K562 (cell line): ENCODE measurements around the gene RAB4B. TPM values are rescaled to one million over a fixed set of nuclear protein-coding genes. Genes with fewer than 3 reads are reported as not detected.

Source experiments
- C11orf30 ChIP-seq: fragments of 450-650 bp; IDR thresholded peaks from 2 replicates; pipeline ENCODE4 v1.6.1; 2016; ENCODE audit warnings: low read depth, mild to moderate bottlenecking
- DNMT1 ChIP-seq: fragments of 450-650 bp; IDR thresholded peaks from 2 replicates; pipeline ENCODE4 v1.6.1; 2016; ENCODE audit warnings: antibody characterized with exemption, mild to moderate bottlenecking
- EP400 ChIP-seq: fragments of 450-650 bp; IDR thresholded peaks from 2 replicates; pipeline ENCODE4 v1.6.1; 2017; ENCODE audit warnings: antibody characterized with exemption, mild to moderate bottlenecking, moderate library complexity
- ESRRB ChIP-seq: fragments of 250-450 bp; sonication (Bioruptor Pico); IDR thresholded peaks from 2 replicates; pipeline ENCODE4 v1.5.0; 2020; ENCODE audit warnings: mild to moderate bottlenecking, moderate library complexity, borderline replicate concordance
- GTF2A2 ChIP-seq: IDR thresholded peaks from 2 replicates; pipeline ENCODE4 v1.6.1; 2016; ENCODE audit warnings: mild to moderate bottlenecking, missing genetic modification characterization, missing compliant biosample characterization
- L3MBTL2 ChIP-seq: fragments of 450-650 bp; IDR thresholded peaks from 2 replicates; pipeline ENCODE4 v1.6.1; 2016; ENCODE audit warnings: mild to moderate bottlenecking, moderate library complexity
- TCF7L2 ChIP-seq: fragments of 150-350 bp; IDR thresholded peaks from 2 replicates; pipeline ENCODE4 v1.6.1; 2016; ENCODE audit warnings: low read depth, mild to moderate bottlenecking, low read length, moderate library complexity
- TEAD1 ChIP-seq, 2 experiments: fragments of 450-650 bp in 1 of 2; sonication (generic) in 1 of 2; formaldehyde crosslinking; IDR thresholded peaks; 2 replicates each; pipeline versions ENCODE4 v1.4.0 to v1.8.0; 2020 to 2022; ENCODE audit warnings: mild to moderate bottlenecking in 2 of 2, missing genetic modification reagents in 1 of 2
- polyA plus RNA-seq, 8 experiments: library from polyadenylated mRNA; depleted of rRNA in 4 of 8; stranded (reverse) in 5 of 8; unstranded in 3 of 8; fragments of >200 nt; fragmentation: Nextera tagmentation in 2 of 8; fragmentation: Illumina TruSeq in 1 of 8; extraction: Ambion mirVana in 2 of 8; extraction: Trizol in 1 of 8; gene quantifications; 2 replicates each; pipeline versions ENCODE4 v1.2.1 to v1.2.3, GENCODE V29; 2011 to 2014; ENCODE audit warnings: inconsistent platforms in 1 of 8, missing spikeins in 1 of 8
- total RNA-seq, 7 experiments: library from RNA; depleted of rRNA in 6 of 7; stranded (reverse); fragments of >200 nt in 6 of 7; fragmentation: Illumina TruSeq in 2 of 7; extraction: Trizol in 2 of 7; gene quantifications; 2 replicates each; pipeline versions ENCODE4 v1.2.1 to v1.2.3, GENCODE V29; 2011 to 2021; ENCODE audit warnings: low replicate concordance in 1 of 7
- TF ChIP-seq, protein P1 (sequence below): fragments of 450-650 bp; formaldehyde crosslinking; conservative IDR thresholded peaks from 2 replicates; pipeline ENCODE4 v1.4.0; 2022; ENCODE audit warnings: mild to moderate bottlenecking, missing genetic modification characterization
- TF ChIP-seq, protein P2 (sequence below): sonication (generic); formaldehyde crosslinking; IDR thresholded peaks from 2 replicates; pipeline ENCODE4 v1.8.0; 2022; ENCODE audit warnings: missing genetic modification reagents, mild to moderate bottlenecking, moderate library complexity, borderline replicate concordance
- TF ChIP-seq, protein P3 (sequence below): fragments of 450-650 bp; IDR thresholded peaks from 2 replicates; pipeline ENCODE4 v1.6.1; 2016; ENCODE audit warnings: antibody characterized with exemption
- TF ChIP-seq, protein P4 (sequence below): sonication (generic); formaldehyde crosslinking; IDR thresholded peaks from 2 replicates; pipeline ENCODE4 v1.8.0; 2023; ENCODE audit warnings: mild to moderate bottlenecking, missing genetic modification reagents
- TF ChIP-seq, protein P5 (sequence below): fragments of 250-450 bp; sonication (Bioruptor Pico); IDR thresholded peaks from 2 replicates; pipeline ENCODE4 v1.5.0; 2020; ENCODE audit warnings: mild to moderate bottlenecking
- TF ChIP-seq, protein P6 (sequence below): fragments of 450-650 bp; IDR thresholded peaks from 2 replicates; pipeline ENCODE4 v1.6.1; 2018; ENCODE audit not compliant: partially characterized antibody
- TF ChIP-seq, protein P7 (sequence below): fragments of 450-650 bp; IDR thresholded peaks from 2 replicates; pipeline ENCODE4 v1.6.1; 2016; ENCODE audit warnings: missing biosample characterization, missing genetic modification characterization

RAB4B gene
- total and polyA plus RNA-seq, 9 of the 15 experiments (the other 6 are each of a cell fraction or from before 2014, with no cell fraction given) = 0.28 to 20.4 (median 9.0) TPM

DNA sequence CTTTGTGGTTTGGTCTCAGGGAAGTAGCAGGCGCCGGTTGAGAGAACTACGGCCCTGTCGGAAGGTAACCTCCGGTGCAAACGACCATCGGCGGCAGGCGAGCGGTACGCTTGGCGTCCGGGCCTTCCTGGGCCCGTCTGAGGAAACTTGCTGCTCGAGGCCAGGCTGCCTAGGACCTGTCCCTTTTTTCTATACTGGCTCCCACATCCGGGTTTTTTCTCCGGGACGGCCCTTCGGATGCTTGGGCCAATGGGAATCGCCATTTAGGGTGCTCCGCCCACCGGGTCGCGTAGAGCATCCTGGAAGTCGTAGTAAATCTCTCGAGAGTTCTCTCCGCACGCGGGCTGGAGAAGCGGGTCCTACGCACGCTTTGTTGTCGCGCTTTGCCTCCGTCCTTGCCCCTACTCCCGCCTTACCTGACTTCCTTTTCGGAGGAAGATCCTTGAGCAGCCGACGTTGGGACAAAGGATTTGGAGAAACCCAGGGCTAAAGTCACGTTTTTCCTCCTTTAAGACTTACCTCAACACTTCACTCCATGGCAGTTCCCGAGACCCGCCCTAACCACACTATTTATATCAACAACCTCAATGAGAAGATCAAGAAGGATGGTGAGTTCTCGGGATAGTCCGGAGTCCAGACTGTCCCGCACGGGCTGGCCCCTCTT is 27.0 kb upstream of the RAB4B start, which contains the start of gene SNRPA (continued):
- TF ChIP-seq, protein P1, sequence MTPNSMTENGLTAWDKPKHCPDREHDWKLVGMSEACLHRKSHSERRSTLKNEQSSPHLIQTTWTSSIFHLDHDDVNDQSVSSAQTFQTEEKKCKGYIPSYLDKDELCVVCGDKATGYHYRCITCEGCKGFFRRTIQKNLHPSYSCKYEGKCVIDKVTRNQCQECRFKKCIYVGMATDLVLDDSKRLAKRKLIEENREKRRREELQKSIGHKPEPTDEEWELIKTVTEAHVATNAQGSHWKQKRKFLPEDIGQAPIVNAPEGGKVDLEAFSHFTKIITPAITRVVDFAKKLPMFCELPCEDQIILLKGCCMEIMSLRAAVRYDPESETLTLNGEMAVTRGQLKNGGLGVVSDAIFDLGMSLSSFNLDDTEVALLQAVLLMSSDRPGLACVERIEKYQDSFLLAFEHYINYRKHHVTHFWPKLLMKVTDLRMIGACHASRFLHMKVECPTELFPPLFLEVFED (CRISPR knock-in tag) = no peak
- no peak; a peak in 1 of 4 replicates for TF ChIP-seq TEAD1 (CRISPR knock-in tag; IDR thresholded peaks at IDR 0.05)
- TF ChIP-seq, protein P2, sequence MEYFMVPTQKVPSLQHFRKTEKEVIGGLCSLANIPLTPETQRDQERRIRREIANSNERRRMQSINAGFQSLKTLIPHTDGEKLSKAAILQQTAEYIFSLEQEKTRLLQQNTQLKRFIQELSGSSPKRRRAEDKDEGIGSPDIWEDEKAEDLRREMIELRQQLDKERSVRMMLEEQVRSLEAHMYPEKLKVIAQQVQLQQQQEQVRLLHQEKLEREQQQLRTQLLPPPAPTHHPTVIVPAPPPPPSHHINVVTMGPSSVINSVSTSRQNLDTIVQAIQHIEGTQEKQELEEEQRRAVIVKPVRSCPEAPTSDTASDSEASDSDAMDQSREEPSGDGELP (CRISPR knock-in tag) = peak; percentile 19; the same call in 1 of the 2 replicates
- TF ChIP-seq TCF7L2 = no peak
- TF ChIP-seq C11orf30 = peak; percentile 36
- no peak for TF ChIP-seq GTF2A2 (tag)
- TF ChIP-seq, protein P3, sequence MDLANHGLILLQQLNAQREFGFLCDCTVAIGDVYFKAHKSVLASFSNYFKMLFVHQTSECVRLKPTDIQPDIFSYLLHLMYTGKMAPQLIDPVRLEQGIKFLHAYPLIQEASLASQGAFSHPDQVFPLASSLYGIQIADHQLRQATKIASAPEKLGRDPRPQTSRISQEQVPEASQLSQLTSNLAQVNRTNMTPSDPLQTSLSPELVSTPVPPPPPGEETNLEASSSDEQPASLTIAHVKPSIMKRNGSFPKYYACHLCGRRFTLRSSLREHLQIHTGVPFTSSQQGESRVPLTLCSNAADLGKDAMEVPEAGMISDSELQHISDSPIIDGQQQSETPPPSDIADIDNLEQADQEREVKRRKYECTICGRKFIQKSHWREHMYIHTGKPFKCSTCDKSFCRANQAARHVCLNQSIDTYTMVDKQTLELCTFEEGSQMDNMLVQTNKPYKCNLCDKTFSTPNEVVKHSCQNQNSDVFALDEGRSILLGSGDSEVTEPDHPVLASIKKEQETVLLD = no peak
- TF ChIP-seq, protein P4, sequence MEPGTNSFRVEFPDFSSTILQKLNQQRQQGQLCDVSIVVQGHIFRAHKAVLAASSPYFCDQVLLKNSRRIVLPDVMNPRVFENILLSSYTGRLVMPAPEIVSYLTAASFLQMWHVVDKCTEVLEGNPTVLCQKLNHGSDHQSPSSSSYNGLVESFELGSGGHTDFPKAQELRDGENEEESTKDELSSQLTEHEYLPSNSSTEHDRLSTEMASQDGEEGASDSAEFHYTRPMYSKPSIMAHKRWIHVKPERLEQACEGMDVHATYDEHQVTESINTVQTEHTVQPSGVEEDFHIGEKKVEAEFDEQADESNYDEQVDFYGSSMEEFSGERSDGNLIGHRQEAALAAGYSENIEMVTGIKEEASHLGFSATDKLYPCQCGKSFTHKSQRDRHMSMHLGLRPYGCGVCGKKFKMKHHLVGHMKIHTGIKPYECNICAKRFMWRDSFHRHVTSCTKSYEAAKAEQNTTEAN (CRISPR knock-in tag) = no peak
- TF ChIP-seq EP400 = peak; percentile 71
- TF ChIP-seq, protein P5, sequence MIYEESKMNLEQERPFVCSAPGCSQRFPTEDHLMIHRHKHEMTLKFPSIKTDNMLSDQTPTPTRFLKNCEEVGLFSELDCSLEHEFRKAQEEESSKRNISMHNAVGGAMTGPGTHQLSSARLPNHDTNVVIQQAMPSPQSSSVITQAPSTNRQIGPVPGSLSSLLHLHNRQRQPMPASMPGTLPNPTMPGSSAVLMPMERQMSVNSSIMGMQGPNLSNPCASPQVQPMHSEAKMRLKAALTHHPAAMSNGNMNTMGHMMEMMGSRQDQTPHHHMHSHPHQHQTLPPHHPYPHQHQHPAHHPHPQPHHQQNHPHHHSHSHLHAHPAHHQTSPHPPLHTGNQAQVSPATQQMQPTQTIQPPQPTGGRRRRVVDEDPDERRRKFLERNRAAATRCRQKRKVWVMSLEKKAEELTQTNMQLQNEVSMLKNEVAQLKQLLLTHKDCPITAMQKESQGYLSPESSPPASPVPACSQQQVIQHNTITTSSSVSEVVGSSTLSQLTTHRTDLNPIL (CRISPR knock-in tag) = no peak
- TF ChIP-seq, protein P6, sequence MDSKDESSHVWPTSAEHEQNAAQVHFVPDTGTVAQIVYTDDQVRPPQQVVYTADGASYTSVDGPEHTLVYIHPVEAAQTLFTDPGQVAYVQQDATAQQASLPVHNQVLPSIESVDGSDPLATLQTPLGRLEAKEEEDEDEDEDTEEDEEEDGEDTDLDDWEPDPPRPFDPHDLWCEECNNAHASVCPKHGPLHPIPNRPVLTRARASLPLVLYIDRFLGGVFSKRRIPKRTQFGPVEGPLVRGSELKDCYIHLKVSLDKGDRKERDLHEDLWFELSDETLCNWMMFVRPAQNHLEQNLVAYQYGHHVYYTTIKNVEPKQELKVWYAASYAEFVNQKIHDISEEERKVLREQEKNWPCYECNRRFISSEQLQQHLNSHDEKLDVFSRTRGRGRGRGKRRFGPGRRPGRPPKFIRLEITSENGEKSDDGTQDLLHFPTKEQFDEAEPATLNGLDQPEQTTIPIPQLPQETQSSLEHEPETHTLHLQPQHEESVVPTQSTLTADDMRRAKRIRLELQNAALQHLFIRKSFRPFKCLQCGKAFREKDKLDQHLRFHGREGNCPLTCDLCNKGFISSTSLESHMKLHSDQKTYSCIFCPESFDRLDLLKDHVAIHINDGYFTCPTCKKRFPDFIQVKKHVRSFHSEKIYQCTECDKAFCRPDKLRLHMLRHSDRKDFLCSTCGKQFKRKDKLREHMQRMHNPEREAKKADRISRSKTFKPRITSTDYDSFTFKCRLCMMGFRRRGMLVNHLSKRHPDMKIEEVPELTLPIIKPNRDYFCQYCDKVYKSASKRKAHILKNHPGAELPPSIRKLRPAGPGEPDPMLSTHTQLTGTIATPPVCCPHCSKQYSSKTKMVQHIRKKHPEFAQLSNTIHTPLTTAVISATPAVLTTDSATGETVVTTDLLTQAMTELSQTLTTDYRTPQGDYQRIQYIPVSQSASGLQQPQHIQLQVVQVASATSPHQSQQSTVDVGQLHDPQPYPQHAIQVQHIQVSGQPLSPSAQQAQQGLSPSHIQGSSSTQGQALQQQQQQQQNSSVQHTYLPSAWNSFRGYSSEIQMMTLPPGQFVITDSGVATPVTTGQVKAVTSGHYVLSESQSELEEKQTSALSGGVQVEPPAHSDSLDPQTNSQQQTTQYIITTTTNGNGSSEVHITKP = no peak
- TF ChIP-seq, protein P7, sequence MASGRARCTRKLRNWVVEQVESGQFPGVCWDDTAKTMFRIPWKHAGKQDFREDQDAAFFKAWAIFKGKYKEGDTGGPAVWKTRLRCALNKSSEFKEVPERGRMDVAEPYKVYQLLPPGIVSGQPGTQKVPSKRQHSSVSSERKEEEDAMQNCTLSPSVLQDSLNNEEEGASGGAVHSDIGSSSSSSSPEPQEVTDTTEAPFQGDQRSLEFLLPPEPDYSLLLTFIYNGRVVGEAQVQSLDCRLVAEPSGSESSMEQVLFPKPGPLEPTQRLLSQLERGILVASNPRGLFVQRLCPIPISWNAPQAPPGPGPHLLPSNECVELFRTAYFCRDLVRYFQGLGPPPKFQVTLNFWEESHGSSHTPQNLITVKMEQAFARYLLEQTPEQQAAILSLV (tag) = no peak
- TF ChIP-seq L3MBTL2 = peak; percentile 83
- no peak for TF ChIP-seq DNMT1
- no peak for TF ChIP-seq ESRRB (CRISPR knock-in tag)
